ENCODE results near the gene PIEZO1. TPM values are rescaled to one million over a fixed set of nuclear protein-coding genes. Genes with fewer than 3 reads are reported as not detected.
A peak's percentile ranks its signal among the peaks of the same experiment; 100 is the strongest.

Gene PIEZO1
- total and polyA plus RNA-seq, 9 of the 15 experiments (the other 6 are each of a cell fraction or from before 2014, with no cell fraction given), result 3.6 to 432 (median 131) TPM

DNA sequence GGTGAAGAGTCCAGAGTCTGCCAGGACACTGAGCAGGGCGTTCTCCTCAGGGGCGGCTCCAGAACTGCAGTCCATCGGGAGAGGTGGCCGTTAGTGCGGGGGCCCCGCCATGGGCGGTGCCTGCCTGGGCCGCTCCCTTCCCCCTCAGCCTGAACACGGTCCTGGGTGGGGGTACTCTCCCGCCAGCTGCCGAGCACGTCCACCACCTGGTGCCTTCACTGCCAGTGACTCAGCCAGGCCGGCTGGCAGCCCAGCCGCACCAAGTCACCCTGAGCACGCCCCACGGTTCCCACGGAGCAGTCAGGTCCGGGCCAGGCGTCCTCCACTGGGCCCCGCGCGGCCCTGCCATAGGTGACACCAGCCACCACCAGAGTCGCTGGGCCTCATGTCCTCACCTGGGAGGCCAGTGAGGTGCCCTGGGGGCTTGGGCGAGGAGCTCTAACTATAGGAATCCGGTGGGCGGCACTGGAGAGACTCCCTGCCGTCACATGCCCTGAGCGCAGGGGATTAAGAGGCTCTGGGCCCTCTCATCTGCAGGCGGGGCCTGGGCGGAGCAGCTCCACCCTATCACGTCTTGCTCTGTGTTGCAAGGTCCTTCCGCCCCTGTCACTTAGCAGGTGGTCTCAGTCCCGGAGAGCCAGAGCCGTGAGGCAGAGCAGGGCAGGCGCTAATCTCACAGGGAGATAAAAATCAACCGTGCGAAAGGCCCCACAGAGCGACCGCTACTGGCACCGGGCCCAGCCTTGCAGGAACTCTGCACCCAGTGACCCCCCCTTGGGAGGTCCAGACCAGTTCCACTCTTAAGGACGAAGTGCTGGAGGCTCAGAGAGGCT is 14.3 kb downstream of the PIEZO1 start (continued):
- TF ChIP-seq, protein P1, sequence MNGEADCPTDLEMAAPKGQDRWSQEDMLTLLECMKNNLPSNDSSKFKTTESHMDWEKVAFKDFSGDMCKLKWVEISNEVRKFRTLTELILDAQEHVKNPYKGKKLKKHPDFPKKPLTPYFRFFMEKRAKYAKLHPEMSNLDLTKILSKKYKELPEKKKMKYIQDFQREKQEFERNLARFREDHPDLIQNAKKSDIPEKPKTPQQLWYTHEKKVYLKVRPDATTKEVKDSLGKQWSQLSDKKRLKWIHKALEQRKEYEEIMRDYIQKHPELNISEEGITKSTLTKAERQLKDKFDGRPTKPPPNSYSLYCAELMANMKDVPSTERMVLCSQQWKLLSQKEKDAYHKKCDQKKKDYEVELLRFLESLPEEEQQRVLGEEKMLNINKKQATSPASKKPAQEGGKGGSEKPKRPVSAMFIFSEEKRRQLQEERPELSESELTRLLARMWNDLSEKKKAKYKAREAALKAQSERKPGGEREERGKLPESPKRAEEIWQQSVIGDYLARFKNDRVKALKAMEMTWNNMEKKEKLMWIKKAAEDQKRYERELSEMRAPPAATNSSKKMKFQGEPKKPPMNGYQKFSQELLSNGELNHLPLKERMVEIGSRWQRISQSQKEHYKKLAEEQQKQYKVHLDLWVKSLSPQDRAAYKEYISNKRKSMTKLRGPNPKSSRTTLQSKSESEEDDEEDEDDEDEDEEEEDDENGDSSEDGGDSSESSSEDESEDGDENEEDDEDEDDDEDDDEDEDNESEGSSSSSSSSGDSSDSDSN (IDR thresholded peaks at IDR 0.05; ENCODE audit: borderline replicate concordance in 1 of 2, low read depth in 2 of 2, low read length in 2 of 2), result peak in 1 of 2 experiments; percentile 59; a peak in 2 of 4 replicates
- TF ChIP-seq, protein P2, sequence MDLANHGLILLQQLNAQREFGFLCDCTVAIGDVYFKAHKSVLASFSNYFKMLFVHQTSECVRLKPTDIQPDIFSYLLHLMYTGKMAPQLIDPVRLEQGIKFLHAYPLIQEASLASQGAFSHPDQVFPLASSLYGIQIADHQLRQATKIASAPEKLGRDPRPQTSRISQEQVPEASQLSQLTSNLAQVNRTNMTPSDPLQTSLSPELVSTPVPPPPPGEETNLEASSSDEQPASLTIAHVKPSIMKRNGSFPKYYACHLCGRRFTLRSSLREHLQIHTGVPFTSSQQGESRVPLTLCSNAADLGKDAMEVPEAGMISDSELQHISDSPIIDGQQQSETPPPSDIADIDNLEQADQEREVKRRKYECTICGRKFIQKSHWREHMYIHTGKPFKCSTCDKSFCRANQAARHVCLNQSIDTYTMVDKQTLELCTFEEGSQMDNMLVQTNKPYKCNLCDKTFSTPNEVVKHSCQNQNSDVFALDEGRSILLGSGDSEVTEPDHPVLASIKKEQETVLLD (IDR thresholded peaks at IDR 0.05), result peak; percentile 63; the same call in 1 of the 2 replicates
- TF ChIP-seq ZFP36 (IDR thresholded peaks at IDR 0.05; ENCODE audit: low read depth, low read length, partially characterized antibody) (peak; percentile 35), ZNF311 (CRISPR knock-in tag; IDR thresholded peaks at IDR 0.05) (peak; percentile 72), MED1 (CRISPR knock-in tag; IDR thresholded peaks at IDR 0.05; ENCODE audit: borderline replicate concordance) (no peak; the same call in 1 of the 2 replicates), ETS2 (tag; IDR thresholded peaks at IDR 0.05; ENCODE audit: borderline replicate concordance, poor library complexity, severe bottlenecking) (no peak), CBFA2T3 (IDR thresholded peaks at IDR 0.05) (peak; percentile 56), ZNF830 (CRISPR knock-in tag; IDR thresholded peaks at IDR 0.05) (no peak), ZSCAN29 (IDR thresholded peaks at IDR 0.05) (no peak), SMAD2 (IDR thresholded peaks at IDR 0.05; ENCODE audit: low read depth, low read length) (no peak), TSC22D4 (tag; IDR thresholded peaks at IDR 0.05) (no peak)
- TF ChIP-seq, protein P3, sequence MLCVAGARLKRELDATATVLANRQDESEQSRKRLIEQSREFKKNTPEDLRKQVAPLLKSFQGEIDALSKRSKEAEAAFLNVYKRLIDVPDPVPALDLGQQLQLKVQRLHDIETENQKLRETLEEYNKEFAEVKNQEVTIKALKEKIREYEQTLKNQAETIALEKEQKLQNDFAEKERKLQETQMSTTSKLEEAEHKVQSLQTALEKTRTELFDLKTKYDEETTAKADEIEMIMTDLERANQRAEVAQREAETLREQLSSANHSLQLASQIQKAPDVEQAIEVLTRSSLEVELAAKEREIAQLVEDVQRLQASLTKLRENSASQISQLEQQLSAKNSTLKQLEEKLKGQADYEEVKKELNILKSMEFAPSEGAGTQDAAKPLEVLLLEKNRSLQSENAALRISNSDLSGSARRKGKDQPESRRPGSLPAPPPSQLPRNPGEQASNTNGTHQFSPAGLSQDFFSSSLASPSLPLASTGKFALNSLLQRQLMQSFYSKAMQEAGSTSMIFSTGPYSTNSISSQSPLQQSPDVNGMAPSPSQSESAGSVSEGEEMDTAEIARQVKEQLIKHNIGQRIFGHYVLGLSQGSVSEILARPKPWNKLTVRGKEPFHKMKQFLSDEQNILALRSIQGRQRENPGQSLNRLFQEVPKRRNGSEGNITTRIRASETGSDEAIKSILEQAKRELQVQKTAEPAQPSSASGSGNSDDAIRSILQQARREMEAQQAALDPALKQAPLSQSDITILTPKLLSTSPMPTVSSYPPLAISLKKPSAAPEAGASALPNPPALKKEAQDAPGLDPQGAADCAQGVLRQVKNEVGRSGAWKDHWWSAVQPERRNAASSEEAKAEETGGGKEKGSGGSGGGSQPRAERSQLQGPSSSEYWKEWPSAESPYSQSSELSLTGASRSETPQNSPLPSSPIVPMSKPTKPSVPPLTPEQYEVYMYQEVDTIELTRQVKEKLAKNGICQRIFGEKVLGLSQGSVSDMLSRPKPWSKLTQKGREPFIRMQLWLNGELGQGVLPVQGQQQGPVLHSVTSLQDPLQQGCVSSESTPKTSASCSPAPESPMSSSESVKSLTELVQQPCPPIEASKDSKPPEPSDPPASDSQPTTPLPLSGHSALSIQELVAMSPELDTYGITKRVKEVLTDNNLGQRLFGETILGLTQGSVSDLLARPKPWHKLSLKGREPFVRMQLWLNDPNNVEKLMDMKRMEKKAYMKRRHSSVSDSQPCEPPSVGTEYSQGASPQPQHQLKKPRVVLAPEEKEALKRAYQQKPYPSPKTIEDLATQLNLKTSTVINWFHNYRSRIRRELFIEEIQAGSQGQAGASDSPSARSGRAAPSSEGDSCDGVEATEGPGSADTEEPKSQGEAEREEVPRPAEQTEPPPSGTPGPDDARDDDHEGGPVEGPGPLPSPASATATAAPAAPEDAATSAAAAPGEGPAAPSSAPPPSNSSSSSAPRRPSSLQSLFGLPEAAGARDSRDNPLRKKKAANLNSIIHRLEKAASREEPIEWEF (CRISPR knock-in tag; IDR thresholded peaks at IDR 0.05), result no peak
- TF ChIP-seq, protein P4, sequence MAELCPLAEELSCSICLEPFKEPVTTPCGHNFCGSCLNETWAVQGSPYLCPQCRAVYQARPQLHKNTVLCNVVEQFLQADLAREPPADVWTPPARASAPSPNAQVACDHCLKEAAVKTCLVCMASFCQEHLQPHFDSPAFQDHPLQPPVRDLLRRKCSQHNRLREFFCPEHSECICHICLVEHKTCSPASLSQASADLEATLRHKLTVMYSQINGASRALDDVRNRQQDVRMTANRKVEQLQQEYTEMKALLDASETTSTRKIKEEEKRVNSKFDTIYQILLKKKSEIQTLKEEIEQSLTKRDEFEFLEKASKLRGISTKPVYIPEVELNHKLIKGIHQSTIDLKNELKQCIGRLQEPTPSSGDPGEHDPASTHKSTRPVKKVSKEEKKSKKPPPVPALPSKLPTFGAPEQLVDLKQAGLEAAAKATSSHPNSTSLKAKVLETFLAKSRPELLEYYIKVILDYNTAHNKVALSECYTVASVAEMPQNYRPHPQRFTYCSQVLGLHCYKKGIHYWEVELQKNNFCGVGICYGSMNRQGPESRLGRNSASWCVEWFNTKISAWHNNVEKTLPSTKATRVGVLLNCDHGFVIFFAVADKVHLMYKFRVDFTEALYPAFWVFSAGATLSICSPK (IDR thresholded peaks at IDR 0.05; ENCODE audit: borderline replicate concordance), result no peak
- TF ChIP-seq, protein P5, sequence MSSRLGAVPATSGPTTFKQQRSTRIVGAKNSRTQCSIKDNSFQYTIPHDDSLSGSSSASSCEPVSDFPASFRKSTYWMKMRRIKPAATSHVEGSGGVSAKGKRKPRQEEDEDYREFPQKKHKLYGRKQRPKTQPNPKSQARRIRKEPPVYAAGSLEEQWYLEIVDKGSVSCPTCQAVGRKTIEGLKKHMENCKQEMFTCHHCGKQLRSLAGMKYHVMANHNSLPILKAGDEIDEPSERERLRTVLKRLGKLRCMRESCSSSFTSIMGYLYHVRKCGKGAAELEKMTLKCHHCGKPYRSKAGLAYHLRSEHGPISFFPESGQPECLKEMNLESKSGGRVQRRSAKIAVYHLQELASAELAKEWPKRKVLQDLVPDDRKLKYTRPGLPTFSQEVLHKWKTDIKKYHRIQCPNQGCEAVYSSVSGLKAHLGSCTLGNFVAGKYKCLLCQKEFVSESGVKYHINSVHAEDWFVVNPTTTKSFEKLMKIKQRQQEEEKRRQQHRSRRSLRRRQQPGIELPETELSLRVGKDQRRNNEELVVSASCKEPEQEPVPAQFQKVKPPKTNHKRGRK (tag; IDR thresholded peaks at IDR 0.05), result no peak
